Body of pancreas (tissue), 4 donors: ENCODE results near the gene MORN1.

Experiments
- POLR2A ChIP-seq, 3 donors: fragments of 450-650 bp; IDR thresholded peaks; one replicate each; pipeline ENCODE4 v1.6.1; 2016; ENCODE audit warnings: antibody characterized with exemption in 3 of 3, mild to moderate bottlenecking in 2 of 3
- TF ChIP-seq, protein P1 (sequence below), 7 experiments: fragments of 450-650 bp in 4 of 7; fragments of 200-600 bp in 3 of 7; sonication (generic) in 3 of 7; IDR thresholded peaks; one replicate each; pipeline ENCODE4 v1.5.1; 2016 to 2019; ENCODE audit warnings: antibody characterized with exemption in 7 of 7

DNA sequence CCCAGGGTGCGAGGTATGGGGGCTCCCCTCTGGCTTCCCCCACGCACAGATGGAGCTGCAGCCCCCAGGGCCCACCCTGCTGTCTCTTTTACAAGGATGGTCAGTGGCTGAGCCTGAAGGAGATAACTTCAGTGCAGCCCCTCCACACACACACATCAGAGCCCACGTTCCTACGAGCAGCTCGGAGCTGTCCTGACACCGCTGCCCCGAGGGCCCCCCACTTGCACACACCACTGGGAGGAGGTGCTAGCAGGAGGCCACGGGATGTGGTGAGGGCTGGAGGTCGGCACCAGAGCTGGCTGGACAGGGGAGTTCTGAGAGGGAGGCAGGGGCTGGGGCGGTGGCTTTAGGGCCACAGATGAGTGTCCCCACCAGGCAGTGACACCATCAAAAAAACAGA, 53.9 kb downstream of the MORN1 start:
- TF ChIP-seq POLR2A (IDR thresholded peaks at IDR 0.05), result no peak
- TF ChIP-seq, protein P1, sequence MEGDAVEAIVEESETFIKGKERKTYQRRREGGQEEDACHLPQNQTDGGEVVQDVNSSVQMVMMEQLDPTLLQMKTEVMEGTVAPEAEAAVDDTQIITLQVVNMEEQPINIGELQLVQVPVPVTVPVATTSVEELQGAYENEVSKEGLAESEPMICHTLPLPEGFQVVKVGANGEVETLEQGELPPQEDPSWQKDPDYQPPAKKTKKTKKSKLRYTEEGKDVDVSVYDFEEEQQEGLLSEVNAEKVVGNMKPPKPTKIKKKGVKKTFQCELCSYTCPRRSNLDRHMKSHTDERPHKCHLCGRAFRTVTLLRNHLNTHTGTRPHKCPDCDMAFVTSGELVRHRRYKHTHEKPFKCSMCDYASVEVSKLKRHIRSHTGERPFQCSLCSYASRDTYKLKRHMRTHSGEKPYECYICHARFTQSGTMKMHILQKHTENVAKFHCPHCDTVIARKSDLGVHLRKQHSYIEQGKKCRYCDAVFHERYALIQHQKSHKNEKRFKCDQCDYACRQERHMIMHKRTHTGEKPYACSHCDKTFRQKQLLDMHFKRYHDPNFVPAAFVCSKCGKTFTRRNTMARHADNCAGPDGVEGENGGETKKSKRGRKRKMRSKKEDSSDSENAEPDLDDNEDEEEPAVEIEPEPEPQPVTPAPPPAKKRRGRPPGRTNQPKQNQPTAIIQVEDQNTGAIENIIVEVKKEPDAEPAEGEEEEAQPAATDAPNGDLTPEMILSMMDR (IDR thresholded peaks at IDR 0.05), result no peak
